HG02763 (cell line): ENCODE measurements around the gene KDM8.

Source experiments
- ATAC-seq: cut with Tn5 transposase; IDR thresholded peaks from one replicate; pipeline ENCODE4 v1.9.1; 2021; ENCODE audit warnings: mild to moderate bottlenecking, moderate library complexity; ENCODE audit not compliant: unreplicated experiment

KDM8 gene

DNA sequence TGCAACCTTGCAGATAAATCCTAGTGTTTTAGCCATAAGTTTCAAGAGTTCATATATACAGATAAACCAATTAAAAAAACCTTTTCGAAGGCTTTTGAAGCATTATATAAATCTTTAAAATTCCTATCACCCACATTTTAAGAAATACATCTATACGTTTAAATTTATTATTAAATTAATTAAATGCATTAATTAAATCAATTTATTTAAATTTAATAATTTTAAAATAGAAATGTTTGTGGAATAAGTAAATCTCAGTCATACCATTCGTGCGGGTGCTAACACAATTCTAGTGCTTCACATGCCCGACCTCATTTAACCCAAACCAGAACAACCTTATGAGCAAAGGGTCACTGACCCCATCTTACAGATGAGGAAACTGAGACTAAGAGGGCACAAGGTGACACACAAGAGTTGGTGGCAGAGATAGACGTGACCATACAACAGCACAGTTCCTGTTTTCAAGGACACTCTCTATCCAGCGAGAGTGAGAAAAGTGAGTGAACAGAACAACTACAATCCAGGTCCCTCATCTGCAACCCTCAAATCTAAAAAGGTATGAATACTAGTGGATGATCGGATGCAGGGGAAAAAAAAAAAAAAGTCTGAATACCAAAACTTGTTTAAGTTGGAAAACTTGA, 63.8 kb downstream of the KDM8 start:
- ATAC-seq = no peak

DNA sequence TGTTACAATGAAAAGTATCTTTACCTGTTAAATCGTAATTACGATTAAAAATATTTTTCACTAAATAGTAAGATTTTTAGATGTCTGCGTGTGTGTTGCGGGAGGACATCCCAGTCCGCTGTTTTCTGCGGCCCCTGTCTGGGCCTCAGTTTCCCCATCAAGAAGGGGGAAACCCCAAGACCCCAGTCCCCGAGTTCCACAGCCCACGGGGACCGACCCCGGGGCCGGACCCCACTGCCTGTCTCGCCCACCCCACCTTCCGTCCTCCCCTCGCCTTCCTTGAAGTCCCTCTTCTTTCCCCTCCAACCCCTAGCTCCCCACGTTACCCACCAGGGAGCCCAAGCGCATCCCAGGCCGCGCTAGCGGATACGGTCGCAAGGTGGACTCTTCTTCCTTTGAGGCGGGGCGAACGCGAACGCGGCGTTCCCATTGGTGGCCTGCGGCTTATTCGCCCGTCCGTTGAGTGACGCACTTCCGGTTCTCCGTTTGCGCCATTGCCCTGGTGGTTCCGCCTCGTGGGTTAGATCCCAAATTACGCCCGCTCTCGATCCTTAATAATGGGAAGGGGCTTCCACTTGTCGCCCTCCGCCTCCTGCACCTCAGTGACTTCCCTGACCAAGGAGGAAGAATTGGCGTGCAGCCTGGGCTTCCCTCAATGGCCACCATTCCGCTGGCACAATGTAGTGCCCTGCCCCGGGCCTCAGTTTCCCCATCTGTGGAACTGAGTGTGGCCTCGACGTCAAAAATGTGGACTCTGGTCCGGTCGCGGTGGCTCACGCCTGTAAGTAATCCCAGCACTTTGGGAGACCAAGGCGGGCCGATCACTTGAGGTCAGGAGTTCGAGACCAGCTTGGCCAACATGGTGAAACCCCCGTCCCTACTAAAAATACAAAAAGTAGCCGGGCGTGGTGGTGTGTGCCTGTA, 65.3 kb downstream of the KDM8 start, which contains the start of gene NSMCE1:
NSMCE1 (minus strand) TSS at position 397 of the 924 bp plus-strand sequence. CDS start 11,202 bp downstream, outside the sequence.
- peak; percentile 93 for ATAC-seq

DNA sequence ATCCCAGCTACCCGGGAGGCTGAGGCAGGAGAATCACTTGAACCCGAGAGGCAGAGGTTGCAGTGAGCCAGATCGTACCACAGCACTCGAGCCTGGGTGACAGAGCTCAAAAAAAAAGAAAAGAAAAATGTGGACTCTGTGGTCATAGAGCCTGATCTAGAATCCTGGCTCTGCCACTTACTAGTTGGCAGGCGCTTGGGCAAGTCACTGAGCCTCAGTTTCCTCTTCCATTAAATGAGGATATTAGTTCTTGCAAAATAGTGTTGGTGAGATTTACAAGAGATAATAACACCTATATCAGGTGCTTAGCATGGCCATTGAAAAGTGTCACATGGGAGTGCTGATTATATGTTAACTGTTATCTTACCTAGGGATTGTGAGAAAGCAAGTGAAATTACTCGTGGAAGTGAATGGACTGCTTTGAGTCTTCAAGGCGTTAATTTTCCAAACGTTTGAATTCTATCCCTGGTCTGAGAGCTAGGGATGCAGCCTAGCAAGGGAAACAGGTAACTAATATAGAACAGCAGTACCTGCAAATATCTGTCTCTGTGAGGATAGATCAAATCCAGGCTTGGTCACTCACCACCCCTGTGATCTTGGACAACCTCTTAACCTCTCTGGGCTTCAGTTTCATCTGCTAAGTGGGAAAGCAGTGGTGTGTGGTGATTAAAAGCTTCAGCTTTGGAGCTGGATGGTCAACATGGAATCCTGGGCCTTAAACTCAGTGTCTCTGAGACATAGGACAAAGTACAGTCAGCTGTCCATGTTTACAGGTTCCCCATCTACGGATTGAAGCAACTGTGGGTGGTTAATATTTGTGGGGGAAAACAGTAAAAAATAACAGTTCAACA, 66.2 kb downstream of the KDM8 start:
- ATAC-seq = no peak

DNA sequence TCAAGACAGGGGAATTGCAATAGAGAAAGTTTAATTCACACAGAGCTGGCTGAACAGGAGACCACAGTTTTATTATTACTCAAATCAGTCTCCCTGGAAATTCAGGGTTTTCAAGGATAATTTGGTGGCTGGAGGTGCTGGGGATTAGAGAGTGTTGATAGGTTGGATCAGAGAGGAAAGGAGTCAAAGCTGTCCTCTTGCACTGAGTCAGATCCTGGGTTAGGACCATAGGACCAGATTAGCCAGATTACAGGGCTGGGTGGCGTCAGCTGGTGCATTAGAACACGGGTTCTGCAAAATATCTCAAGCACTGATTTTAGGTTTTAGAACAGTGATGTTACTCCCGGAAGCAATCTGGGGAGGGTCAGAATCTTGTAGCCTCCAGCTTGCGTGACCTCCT, 67.0 kb downstream of the KDM8 start:
- ATAC-seq = no peak
